GOT3 (cell line): ENCODE data around the gene ERC1.
"Not testable (repeated sequence)": the region's sequence is repeated elsewhere in the genome, so short reads cannot be mapped to it uniquely, and the experiment has no call there.

ENCODE experiments used
- DNase-seq: peaks from one replicate; lab custom pipeline; 2025; ENCODE audit warnings: mixed read lengths; lab: John Stamatoyannopoulos, UW

ERC1 gene

DNA sequence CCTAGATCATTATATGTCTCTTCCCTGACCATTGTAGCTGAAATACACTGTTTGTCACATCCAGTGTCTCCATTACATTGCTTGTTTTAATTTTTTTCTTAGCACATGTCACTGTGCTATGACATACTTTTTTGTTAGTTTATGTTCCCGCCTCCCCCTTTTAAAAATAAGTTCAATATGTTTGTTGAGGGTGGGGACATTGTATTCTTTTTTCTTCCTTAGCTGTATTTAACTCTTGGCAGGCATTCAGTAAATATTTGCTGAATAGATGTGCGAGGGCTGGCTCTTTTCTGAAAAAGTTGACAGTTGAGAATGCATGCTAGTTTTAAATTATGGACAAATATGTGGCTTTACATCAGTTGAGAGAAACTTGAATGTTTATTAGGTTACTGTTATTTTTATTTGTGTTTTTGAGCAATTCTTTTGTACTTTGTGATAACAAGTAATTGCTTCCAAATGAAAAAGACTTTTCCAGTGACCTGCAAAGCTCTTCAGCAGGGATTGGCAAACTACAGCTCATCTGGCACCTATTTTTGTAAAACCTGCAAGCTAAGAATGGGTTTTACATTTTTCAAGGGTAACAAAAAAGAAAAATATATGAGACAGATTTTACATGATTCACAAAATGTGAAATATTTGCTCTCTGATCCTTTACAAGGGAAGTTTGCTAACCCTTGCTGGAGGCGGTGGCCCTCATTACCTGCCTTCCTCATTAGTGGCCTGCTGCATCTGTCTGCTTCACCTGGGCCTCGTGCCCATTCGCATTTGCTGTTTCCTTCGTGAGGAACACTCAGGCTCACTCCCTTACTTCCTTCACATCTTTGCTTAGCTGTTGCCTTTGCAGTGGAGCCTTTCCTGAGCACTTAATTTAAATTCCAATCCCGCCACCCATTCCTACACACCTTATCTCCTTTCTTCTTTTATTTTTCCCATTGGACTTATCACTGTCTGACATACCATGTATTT is 229.4 kb downstream of the ERC1 start:
- no peak for DNase-seq

DNA sequence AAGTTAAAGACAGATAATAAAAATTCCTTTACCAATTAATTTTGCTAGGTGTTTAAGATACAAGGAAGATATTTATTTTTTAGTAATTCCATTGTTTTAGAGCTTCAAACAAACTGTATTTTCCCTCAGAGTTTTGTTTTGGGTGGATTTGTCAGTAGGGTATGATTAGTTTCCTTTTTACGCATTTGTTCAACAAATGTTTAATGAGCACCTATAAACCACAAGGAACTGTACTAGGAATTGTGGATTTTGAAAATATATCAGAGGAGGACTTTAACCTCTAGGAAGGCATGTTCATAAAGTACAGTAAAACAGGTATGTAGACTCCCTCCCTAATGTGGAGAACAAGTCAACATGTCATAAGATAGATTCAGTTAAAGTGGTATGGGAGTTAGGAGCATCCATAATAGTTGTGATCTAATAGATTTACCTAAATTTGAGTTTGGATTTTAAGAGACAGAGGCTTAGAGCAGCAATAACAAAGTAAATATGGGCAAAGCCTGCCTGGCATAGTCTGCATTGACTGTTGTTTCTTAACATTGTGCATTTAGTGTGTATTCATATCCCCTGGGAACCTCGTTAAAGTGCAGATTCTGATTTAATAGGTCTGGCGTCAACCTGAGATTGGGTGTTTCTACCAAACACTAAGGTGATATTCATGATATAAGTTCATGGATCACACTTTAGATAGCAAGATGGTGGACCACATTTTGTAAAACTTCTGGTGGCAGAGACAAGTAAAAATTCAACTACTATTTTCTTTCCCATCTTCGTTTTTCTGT is 232.0 kb downstream of the ERC1 start:
- DNase-seq: no peak

DNA sequence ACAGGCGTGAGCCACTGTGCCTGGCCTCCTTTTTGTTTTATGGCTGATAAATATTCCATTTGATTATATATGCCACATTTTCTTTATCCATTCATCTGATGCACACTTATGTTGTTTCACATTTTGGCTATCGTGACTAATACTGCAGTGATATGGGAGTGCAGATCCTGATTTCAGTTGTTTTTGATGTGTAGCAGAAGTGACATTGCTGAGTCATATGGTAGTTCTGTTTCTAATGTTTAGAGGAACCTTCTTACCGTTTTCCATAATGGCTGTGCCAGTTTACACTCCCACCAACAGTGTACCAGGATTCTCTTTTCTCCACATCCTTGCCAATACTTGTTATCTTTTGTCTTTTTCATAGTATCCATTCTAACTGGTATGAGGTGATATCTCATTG is 235.9 kb downstream of the ERC1 start:
- no peak for DNase-seq

DNA sequence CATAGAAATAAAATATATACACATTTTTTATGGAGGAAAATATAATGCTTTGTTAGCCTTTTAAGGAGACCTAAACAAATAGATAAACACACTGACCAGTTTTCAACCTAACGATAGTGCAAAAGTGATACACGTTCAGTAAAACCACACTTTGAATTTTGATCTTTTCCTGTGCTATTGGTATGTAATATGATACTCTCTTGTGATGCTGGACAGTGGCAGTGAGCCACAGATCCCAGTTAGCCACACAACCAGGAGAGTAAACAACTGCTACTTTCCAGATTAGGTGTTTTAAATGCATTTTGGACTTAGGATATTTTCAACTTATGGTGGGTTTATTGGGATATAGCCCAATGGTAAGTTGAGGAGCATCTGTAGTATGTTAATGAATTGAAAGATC is 243.1 kb downstream of the ERC1 start:
- no peak for DNase-seq

- no peak for DNase-seq
Observed at GRCh38 chr12:1246637-1247036, 255.6 kb downstream of the ERC1 start.

DNA sequence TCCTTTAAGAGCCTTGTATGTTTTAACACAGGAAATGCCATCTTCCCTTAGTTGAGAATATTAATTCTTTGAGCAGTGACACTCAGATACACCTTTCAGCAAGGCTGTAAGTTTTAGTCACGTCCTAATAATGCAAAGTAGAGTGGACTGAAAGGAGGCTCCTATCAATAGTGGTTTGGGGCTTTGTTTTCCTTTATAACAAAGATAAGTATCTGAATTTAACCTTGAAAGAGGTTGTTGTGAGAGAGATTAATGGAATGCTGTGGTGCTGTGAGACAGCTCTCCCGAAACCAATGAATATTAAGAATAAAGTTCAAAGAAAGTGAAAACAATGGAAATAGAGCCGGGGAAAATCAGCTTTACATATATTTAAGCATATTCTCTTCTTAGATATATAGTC is 259.6 kb downstream of the ERC1 start:
- no peak for DNase-seq

GRCh38 chr12:1252758-1253157 is 261.7 kb downstream of the ERC1 start:
- DNase-seq: no peak

DNA sequence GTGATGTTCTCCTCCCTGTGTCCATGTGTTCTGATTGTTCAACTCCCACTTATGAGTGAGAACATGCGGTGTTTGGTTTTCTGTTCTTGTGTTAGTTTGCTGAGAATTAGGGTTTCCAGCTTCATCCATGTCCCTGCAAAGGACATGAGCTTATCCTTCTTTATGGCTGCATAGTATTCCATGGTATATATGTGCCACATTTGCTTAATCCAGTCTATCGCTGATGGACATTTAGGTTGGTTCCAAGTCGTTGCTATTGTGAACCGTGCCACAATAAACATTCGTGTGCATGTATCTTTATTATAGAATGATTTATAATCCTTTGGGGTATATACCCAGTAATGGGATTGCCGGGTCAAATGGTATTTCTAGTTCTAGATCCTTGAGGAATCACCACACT is 264.1 kb downstream of the ERC1 start:
- not testable (repeated sequence) for DNase-seq

GRCh38 chr12:1255854-1256253 is 264.8 kb downstream of the ERC1 start:
- DNase-seq: not testable (repeated sequence)

DNA sequence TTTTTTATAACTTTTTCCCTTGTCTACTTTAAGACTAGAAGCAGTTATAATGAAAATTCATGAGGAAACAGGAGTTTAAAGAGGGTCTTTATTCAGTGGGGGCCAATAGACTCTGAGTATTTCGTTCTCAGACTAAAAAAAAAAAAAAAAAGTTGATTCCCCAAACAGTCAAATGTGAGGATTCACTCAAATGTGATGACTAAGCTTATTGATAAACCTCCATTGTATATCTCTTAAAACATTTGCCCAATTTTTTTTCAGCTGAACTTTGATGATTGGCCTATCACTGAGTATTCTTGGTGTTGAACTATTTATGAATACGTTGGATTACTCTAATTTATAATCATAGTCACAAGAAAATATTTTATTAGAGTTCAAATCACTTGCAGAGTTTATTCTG is 265.3 kb downstream of the ERC1 start:
- no peak for DNase-seq

DNA sequence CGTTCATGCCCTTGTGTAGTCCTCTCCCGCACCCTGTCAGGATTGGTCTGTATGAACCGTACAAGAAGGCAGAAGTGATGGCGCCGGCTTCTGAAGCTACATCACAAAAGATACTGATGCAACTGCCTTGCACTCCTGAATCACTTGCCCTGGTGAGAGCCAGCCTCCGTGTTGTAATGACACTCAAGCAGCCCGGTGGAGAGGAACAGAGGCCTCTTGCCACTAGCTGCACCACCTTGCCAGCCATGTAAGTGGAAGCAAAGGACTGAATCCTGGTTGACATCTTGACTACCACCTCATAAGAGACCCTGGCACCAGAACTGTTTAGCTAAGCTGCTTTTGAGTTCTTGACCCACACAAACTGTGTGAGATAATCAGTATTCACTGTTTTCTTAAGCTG is 266.0 kb downstream of the ERC1 start:
- no peak for DNase-seq

GRCh38 chr12:1262011-1262410 is 271.0 kb downstream of the ERC1 start:
- DNase-seq: no peak

GRCh38 chr12:1267243-1267642 is 276.2 kb downstream of the ERC1 start:
- no peak for DNase-seq

GRCh38 chr12:1272142-1272541 is 281.1 kb downstream of the ERC1 start:
- DNase-seq: no peak

GRCh38 chr12:1273051-1273450 is 282.0 kb downstream of the ERC1 start:
- DNase-seq: no peak

DNA sequence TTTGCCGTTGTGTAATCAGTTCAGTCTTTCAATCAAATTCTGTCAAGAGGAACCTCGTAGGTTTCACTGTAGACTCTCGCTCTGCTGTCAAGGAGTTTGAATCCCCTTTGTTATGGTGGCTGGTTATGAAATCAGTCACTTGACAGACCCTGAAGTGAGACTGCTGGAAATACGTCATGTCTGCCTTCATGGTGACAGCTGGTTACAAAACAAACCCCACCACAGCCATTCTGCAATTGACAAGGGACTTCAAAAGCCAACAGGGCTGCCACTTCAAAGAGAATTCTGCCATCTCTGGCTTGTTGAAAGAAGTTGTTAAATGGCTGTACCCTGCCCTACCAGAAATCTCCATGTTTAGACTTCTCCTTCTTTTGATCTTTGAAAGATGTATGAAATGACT is 286.9 kb downstream of the ERC1 start:
- no peak for DNase-seq

- no peak for DNase-seq
Observed at GRCh38 chr12:1279050-1279449, 288.0 kb downstream of the ERC1 start.

GRCh38 chr12:1280059-1280458 is 289.0 kb downstream of the ERC1 start:
- no peak for DNase-seq

DNA sequence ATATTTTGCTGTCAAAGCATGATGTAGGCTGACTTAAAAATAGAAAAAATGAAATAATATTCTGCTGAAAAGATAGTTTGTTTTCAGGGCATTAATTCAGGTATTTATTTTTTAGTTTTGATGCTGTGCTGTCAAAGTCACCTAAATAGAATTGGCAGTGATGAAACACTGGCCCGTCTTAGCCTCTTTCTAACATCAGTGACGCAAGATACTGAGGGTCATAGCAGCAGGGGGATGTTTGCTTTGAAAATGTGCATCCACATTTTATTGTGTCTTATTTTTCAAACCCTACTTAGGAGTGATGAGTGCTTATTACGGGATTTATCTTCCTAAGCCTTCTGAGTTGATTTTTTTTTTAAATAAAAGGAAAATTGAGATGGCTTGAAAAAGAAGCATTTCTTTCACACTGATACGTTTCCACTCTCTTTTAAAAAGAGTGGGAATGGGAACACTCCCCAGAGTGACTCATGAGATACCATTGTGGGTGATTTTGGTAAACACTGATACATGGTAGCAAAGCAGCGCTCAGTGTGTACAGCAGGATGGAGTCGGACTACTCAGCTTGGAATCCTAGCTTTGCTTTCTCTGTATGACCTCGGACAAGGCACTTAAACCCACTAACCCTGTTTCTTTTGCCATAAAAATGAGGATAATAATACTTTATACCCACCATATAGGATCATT is 290.8 kb downstream of the ERC1 start:
- DNase-seq: no peak

GRCh38 chr12:1282670-1283315 is 291.8 kb downstream of the ERC1 start:
- DNase-seq: no peak

DNA sequence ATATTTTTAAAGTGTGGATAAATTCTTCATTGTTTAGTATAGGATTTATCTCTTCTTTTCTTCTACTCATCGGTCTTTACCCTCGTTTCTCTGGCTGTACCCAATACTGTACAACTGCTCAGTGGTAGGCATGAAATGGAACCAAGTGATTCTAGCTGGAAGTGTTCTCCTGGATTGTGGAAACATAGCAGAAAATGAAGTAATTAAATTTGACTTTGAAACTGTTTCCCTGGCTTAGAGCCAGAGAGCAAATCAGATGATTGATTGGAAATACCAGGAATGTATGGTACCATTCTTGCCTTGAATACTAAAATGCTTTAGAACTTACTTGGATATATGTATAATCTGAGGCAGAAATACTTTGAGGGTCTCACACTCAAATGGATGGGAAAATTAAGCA is 292.3 kb downstream of the ERC1 start:
- no peak for DNase-seq

- DNase-seq: no peak
Observed at GRCh38 chr12:1284611-1285010, 293.6 kb downstream of the ERC1 start.
